Mesodermal cell (in vitro differentiated cells): Measurements from ENCODE around the gene TTLL6.

Source experiments
- H3K27ac ChIP-seq: 2 replicates; pipeline ENCODE4 v1.7.0; 2013; ENCODE audit warnings: mild to moderate bottlenecking, low read depth, low read length, moderate library complexity; ENCODE audit not compliant: severe bottlenecking
- H3K36me3 ChIP-seq: 2 replicates; pipeline ENCODE4 v1.7.1; 2013; ENCODE audit warnings: mild to moderate bottlenecking, low read length, moderate library complexity; ENCODE audit not compliant: control insufficient read depth, insufficient read depth
- H3K4me1 ChIP-seq: one replicate; pipeline ENCODE4 v1.7.1; 2013; ENCODE audit warnings: mild to moderate bottlenecking, low read length; ENCODE audit not compliant: insufficient read depth, control insufficient read depth, poor library complexity, severe bottlenecking
- H3K4me3 ChIP-seq: 2 replicates; pipeline ENCODE4 v1.7.0; 2013; ENCODE audit warnings: low read length, control low read depth, mild to moderate bottlenecking; ENCODE audit not compliant: insufficient read depth, poor library complexity, severe bottlenecking; ENCODE audit errors: extremely low read depth
- H3K9me3 ChIP-seq: 2 replicates; pipeline ENCODE4 v1.7.1; 2013; ENCODE audit warnings: mild to moderate bottlenecking, low read length, moderate library complexity; ENCODE audit not compliant: control insufficient read depth
- WGBS, 2 experiments: methylation state at CpG; one replicate each; pipeline ENCODE4 v1.1.5; 2013; ENCODE audit warnings: missing lambda C conversion rate in 2 of 2; ENCODE audit not compliant: insufficient coverage in 2 of 2; 5-methylcytosine and 5-hydroxymethylcytosine counted together

TTLL6 gene

DNA sequence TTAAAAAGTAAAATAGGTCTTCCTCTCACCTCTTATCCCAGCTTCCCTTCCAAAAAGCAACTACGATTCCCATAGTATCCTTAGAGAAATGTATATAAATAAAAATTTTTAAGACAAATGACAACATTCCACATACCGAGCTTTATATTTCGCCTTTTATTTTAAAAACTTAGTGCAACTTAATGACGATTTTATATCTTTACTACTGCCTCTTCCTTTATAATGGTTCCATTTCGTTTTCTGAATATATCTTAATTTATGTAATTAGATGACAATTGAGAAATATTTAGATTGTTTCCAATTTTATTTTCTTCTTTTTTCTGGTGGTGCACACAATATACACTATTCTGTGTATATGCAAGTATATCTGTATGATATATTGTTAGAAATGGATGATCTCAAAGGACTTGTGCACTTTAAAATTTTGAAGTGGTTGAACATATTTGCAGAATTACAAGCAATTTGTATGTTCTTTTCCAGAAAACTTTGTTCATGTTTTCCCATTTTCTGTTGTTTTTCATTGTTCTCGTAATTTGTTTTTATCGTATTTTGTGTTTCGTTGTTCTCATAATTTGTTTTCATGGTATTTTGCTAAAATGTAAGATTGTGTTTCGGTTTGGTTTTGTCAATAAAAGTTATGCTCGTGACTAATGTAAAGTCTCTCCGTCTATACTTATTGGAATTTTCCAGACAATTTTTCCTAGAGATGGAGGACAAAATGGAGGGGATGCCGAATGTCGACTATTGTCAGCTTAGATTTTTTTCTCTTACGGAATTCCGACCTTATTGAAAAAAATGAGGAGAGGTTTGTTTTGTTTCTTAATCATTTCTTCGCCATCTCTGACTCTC is 68.1 kb downstream of the TTLL6 start:
- Histone ChIP-seq H3K4me1 (peaks cover 17% of the 10 kb centered on the region), H3K36me3 (no peaks in the 10 kb centered on the region), H3K27ac (no peak overlapping the region), H3K9me3 (no peaks in the 10 kb centered on the region), H3K4me3 (no peak overlapping the region)
- WGBS, 2 experiments: 20 to 24% methylated on average over 3 to 4 of the region's 16 CpGs

DNA sequence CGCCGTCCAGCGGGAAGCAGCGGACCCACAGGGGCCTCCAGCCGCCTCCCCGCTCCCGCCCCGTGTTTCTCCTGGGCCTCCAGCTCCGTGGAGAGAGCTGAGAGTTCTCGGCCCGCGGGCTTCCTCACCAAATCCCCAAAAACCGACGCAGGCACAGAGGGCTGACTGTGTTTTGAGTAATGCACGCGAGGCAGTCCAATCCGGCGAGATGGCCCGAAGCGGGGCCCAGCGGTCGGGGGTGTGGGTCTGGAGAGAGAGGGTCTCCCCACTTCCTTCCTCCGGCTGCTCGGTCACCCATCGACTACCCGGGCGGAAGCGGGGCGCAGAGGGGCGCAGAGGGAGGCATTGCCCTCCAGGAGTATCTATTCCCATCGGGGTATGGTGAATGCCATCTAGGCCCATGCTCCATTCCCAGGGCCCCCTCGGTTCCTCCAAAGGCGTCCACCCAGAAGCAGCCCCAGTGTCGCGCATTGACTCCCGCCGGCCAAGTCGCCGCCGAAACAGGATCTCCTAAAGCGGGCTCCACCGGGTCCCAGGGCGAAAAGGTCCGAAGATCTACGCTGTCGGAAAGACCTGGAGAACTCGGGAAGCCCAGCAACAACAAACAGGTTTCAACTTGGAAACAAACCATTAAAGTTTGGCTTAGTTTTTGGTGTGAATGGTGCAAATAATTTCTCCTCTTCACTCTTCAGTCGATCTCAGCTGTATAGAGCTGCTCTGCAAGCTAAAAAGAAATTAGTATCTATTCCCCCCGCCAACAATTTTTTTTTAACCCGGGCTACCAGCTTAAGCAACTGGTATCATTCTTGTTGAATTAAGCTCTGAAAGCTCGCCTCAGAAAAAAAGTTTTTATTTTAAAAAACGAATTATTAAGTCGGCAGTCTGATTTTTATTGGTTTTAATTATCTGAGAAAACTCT is 69.3 kb downstream of the TTLL6 start:
- H3K9me3 ChIP-seq: no peaks in the 10 kb centered on the region
- no peak overlapping the region for H3K4me3 ChIP-seq
- WGBS, 2 experiments: 1% methylated on average over 24 to 38 of the region's 53 CpGs
- H3K27ac ChIP-seq: no peak overlapping the region
- no peaks in the 10 kb centered on the region for H3K36me3 ChIP-seq
- H3K4me1 ChIP-seq: peaks cover 8% of the 10 kb centered on the region

DNA sequence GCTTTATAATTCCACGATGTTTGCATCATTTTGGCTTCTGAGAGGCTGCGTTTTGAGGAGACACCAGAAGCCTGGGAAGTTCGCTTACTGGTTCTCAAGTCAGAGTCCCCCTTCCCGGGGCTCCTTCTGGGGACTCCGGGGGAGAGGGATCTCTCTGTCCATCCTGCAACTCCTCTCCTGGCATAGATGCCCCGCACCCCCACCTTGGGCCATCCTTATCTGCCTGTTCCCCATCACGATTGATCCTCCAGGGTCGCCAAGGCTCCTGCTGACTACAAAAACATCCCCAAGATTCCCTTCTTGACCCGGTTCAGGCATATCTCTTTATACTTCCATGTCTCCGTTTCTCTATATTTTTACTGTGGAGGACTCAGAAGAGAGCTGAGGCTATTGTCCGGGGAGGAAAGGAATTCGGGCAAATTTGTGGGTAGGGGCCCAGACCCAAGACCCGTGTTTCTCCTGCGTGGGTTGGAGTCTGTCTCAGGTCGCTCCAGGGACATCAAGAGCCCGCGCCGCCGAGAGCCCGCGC is 70.0 kb downstream of the TTLL6 start:
- Histone ChIP-seq H3K4me3 (no peak overlapping the region), H3K36me3 (no peaks in the 10 kb centered on the region), H3K4me1 (peaks cover 8% of the 10 kb centered on the region), H3K9me3 (no peaks in the 10 kb centered on the region), H3K27ac (no peak overlapping the region)
- WGBS, 2 experiments: 0 to 1% methylated on average over 17 of the region's 21 CpGs

DNA sequence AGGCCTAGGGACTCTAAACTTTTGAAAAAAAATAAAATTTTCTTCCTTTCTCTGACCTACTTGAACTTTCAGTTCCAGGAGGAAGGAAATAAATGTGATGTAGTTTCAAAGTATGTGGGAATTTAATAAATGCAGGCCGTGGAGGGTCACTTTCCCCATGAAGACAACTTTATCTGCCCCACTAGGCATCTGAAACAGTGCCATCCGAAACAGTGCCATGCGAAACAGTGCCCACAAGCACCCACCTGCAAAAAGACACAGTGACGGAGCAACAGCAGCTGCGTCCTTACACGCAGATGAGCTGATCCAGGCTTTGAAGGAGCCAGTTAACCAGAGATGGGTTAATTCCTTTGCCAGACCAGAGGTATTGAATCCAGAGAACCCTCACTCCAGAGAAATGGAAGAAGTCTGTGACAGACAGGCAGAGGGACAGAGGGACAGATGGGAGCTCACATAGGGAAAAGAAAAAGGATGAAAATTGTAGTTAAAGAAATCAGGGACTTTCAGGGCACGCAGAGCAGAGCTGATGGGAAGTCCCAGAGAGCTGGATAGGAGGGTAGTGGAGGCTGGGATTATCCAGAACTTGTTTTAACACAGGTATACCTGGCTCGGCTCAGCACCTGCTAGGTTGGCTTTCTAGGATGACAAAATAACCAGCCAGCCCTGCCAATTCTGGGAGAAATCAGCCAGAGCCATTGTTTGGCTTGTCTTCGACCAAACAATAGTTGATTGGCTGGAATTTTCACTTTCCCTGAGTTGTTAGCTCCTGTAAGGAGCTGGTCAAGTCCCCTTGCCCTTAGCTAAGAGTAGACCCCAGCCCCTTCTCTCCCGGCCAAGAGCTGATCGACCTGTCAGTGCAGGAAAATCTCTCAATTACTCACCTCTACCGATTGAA is 71.4 kb downstream of the TTLL6 start:
- H3K4me3 ChIP-seq: no peak overlapping the region
- H3K9me3 ChIP-seq: no peaks in the 10 kb centered on the region
- WGBS, 2 experiments: 45 to 50% methylated on average over 8 of the region's 12 CpGs
- peaks cover 8% of the 10 kb centered on the region for H3K4me1 ChIP-seq
- H3K36me3 ChIP-seq: no peaks in the 10 kb centered on the region
- no peak overlapping the region for H3K27ac ChIP-seq

DNA sequence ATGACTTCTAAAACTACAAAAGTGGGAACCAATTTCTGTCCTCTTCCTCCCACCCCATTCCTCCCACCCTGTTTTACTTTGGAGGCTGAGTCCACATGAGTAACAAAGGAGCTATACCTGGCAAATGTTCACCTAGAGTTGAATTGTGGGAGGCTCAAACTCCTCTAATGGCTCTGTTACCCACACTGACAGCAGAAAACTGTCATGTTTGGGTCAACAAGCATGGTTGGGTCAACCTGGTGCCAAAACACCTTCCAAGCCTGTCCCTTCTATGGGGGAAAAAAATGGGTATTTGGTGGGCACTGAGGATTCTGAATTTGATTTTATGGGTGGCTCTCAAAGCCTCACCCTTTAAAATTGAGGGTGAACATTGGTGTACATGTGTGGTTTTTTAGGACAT is 76.5 kb downstream of the TTLL6 start:
- H3K4me3 ChIP-seq: no peak overlapping the region
- no peaks in the 10 kb centered on the region for H3K9me3 ChIP-seq
- H3K36me3 ChIP-seq: no peaks in the 10 kb centered on the region
- no peaks in the 10 kb centered on the region for H3K4me1 ChIP-seq
- no peak overlapping the region for H3K27ac ChIP-seq

DNA sequence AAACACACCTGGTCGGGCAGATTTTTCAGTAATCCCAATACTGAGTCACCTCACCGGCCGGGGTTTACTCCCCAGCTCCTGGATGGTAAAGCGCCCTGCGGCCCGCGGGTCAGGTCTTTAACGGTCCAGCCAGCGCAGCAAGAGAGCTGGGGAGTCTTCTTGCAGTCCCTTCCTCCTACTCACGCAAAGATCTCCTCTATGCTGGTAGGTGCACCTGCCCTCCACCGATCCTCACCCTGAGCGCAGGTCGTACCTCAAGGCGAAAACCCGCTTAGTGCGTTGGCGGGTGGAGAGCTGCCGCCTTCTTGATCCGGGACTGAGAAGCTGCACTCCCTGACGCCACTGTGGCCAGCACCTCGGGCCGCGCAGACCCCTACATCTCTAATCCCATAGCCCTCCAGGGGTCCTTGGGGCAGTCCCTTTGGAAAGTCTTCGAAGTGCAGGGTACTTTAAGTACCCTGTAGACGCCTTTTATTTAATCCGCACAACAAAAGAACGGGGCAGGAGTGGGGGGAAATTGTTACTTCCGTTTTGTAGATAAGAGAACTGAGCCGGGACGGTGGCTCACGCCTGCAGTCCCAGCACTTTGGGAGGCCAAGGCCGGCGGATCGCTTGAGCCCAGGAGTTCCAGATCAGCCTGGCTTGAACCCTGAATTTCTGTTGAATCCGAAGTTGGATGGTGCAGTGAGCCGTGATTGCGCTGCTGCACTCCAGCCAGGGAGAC is 78.1 kb downstream of the TTLL6 start:
- WGBS, 2 experiments: 6 to 7% methylated on average over 24 to 30 of the region's 37 CpGs
- H3K9me3 ChIP-seq: no peaks in the 10 kb centered on the region
- no peak overlapping the region for H3K4me3 ChIP-seq
- H3K36me3 ChIP-seq: no peaks in the 10 kb centered on the region
- H3K4me1 ChIP-seq: no peaks in the 10 kb centered on the region
- no peak overlapping the region for H3K27ac ChIP-seq

DNA sequence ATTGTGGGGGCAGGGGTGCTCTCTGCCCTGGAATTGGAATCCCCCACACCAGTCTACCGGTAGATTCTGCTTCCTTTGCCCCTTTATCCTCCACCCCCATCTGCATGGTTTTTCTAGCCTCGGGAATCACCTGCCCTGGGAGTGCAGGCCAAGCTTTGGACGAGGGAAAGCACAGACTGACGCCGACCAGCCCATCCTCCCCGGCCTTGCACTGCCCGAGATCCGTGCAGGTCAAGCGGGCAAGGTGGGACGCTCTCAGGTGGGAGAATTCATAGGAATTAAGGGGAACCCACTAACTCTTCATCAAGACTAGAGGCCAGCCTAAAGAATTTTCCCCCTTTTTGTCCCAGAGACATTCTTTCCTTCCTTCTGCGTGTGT is 78.6 kb downstream of the TTLL6 start:
- Histone ChIP-seq H3K4me3 (no peak overlapping the region), H3K27ac (no peak overlapping the region), H3K36me3 (no peaks in the 10 kb centered on the region), H3K9me3 (no peaks in the 10 kb centered on the region), H3K4me1 (no peaks in the 10 kb centered on the region)
- 11 to 12% methylated on average over 9 to 10 of the region's 11 CpGs for WGBS, 2 experiments

DNA sequence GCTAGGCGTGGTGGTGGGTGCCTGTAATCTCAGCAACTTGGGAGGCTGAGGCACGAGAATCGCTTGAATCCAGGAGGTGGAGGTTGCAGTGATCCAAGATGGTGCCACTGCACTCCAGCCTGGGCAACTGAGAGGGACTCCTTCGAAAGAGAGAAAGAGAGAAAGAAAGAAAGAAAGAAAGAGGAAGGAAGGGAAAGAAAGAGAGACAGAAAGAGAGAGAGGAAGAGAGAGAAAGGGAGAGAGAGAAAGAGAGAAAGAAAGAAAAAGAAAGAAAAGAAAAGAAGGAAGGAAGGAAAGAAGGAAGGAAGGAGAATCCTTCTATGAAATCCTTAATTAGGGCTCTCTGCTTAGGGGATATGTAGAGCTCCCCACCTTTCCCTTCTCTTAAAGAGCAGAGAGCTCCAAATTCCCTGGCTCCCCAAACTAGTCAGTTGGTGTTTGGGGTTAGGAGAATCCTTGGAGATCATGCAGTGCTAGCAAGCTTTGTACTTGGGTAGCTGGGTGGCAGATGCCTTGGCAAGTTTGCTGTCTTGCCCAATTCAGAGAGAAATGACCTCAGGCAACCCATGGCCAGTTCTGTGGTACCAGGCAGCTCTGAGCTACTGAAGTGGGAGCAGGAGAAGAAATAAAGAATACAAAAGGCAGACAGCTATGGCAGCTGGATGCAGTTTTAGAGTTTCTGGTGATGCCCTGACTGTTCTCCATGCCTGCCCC is 79.5 kb downstream of the TTLL6 start:
- Histone ChIP-seq H3K4me1 (no peaks in the 10 kb centered on the region), H3K9me3 (no peaks in the 10 kb centered on the region), H3K4me3 (no peak overlapping the region), H3K27ac (no peak overlapping the region), H3K36me3 (no peaks in the 10 kb centered on the region)
- WGBS, 2 experiments: 71 to 90% methylated on average over 4 of the region's 4 CpGs

DNA sequence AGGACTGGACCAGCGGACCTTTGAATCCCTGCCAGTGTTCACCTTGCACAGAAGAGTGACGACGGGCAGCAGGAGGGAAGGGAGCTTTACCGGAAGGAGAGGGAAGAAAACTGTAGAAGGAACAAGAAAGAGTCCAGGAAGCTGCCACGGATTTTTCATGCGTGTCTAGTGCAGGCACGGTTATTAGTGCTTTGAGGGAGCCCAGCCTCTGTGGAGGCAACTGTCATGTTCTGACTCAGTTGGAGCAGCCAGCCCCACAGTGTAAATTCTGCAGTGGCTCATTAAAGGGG is 82.0 kb downstream of the TTLL6 start:
- Histone ChIP-seq H3K36me3 (no peaks in the 10 kb centered on the region), H3K9me3 (no peaks in the 10 kb centered on the region), H3K4me3 (no peak overlapping the region), H3K4me1 (no peaks in the 10 kb centered on the region), H3K27ac (no peak overlapping the region)
- 16 to 22% methylated on average over 6 to 7 of the region's 7 CpGs for WGBS, 2 experiments
